HTR-8/SVneo (cell line): ENCODE measurements around the gene KCTD3.

Experiments
- DNase-seq: peaks from one replicate; pipeline ENCODE4 v3.0.0; 2011; ENCODE audit warnings: low spot score, mixed read lengths; ENCODE audit not compliant: insufficient read length
- FAIRE-seq: peaks from 2 replicates; lab custom pipeline; 2011; peaks lifted over from hg19 to GRCh38; lab: Jason Lieb, UNC

KCTD3 gene

GRCh38 chr1:215647738-215648137 lies 80.6 kb downstream of the KCTD3 start:
- DNase-seq (no peak), FAIRE-seq (no peak)

GRCh38 chr1:215648957-215649356 lies 81.9 kb downstream of the KCTD3 start:
- DNase-seq (no peak), FAIRE-seq (no peak)

GRCh38 chr1:215650446-215651149 lies 83.5 kb downstream of the KCTD3 start:
- no peak for DNase-seq
- FAIRE-seq, result no peak

GRCh38 chr1:215651867-215652266 lies 84.8 kb downstream of the KCTD3 start:
- FAIRE-seq, result no peak
- DNase-seq, result no peak

- no peak for FAIRE-seq
Observed at GRCh38 chr1:215652371-215652770, 85.3 kb downstream of the KCTD3 start.

GRCh38 chr1:215657047-215657446 lies 89.9 kb downstream of the KCTD3 start:
- FAIRE-seq (no peak), DNase-seq (no peak)

More at GRCh38 chr1:215652371-215652770, 85.3 kb downstream of the KCTD3 start:
- DNase-seq, result no peak

- FAIRE-seq (no peak), DNase-seq (no peak)
Observed at GRCh38 chr1:215660259-215660658, 93.2 kb downstream of the KCTD3 start.

GRCh38 chr1:215661033-215661432 lies 93.9 kb downstream of the KCTD3 start:
- no peak for FAIRE-seq
- DNase-seq, result no peak

- DNase-seq (peak; percentile 40), FAIRE-seq (no peak)
Observed at GRCh38 chr1:215665215-215665614, 98.1 kb downstream of the KCTD3 start.

- FAIRE-seq (no peak), DNase-seq (no peak)
Observed at GRCh38 chr1:215667761-215668160, 100.7 kb downstream of the KCTD3 start.

- peak; percentile 20 for DNase-seq
- FAIRE-seq, result no peak
Observed at GRCh38 chr1:215669806-215670491, 102.8 kb downstream of the KCTD3 start.
